ENCODE measurements around the gene HSPA12B.
A peak's percentile ranks its signal among the peaks of the same experiment; 100 is the strongest.

- TF ChIP-seq, protein P1, sequence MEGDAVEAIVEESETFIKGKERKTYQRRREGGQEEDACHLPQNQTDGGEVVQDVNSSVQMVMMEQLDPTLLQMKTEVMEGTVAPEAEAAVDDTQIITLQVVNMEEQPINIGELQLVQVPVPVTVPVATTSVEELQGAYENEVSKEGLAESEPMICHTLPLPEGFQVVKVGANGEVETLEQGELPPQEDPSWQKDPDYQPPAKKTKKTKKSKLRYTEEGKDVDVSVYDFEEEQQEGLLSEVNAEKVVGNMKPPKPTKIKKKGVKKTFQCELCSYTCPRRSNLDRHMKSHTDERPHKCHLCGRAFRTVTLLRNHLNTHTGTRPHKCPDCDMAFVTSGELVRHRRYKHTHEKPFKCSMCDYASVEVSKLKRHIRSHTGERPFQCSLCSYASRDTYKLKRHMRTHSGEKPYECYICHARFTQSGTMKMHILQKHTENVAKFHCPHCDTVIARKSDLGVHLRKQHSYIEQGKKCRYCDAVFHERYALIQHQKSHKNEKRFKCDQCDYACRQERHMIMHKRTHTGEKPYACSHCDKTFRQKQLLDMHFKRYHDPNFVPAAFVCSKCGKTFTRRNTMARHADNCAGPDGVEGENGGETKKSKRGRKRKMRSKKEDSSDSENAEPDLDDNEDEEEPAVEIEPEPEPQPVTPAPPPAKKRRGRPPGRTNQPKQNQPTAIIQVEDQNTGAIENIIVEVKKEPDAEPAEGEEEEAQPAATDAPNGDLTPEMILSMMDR (conservative IDR thresholded peaks at IDR 0.05; ENCODE audit: low read length): peak; percentile 54
- TF ChIP-seq EZH2phosphoT487 (IDR thresholded peaks at IDR 0.05; ENCODE audit: borderline replicate concordance, low read depth, low read length): no peak
Observed at GRCh38 chr20:3795511-3796468, 63.3 kb downstream of the HSPA12B start, which contains the start of gene CDC25B.

Measured in OCI-LY7 (cell line).